Esophagus squamous epithelium (tissue), 5 donors: ENCODE measurements around the gene FNDC3B. TPM values are rescaled to one million over a fixed set of nuclear protein-coding genes. Genes with fewer than 3 reads are reported as not detected.

Source experiments
- DNase-seq: peaks from one replicate; lab custom pipeline; 2025; lab: John Stamatoyannopoulos, UW
- H3K27ac ChIP-seq, 4 donors: fragments of 200-600 bp; sonication (generic); one replicate each; pipeline ENCODE4 v1.5.1; 2016 to 2019; ENCODE audit warnings: mild to moderate bottlenecking in 1 of 4
- H3K27me3 ChIP-seq, 4 donors: fragments of 200-600 bp; sonication (generic); 1 replicate in 3 of 4; 2 replicates in 1 of 4; pipeline versions ENCODE4 v1.5.1 to v1.6.0; 2017 to 2021; ENCODE audit warnings: antibody characterized with exemption in 1 of 4
- H3K36me3 ChIP-seq, 3 donors: fragments of 200-600 bp; sonication (generic); one replicate each; pipeline ENCODE4 v1.5.1; 2016 to 2019
- H3K4me1 ChIP-seq, 3 donors: fragments of 200-600 bp; sonication (generic); one replicate each; pipeline ENCODE4 v1.5.1; 2017 to 2019
- H3K4me3 ChIP-seq, 4 donors: fragments of 200-600 bp; sonication (generic); 1 replicate in 3 of 4; 2 replicates in 1 of 4; pipeline ENCODE4 v1.5.1; 2016 to 2019; ENCODE audit warnings: mild to moderate bottlenecking in 2 of 4, moderate library complexity in 1 of 4
- H3K9me3 ChIP-seq, 3 donors: fragments of 200-600 bp; sonication (generic); one replicate each; pipeline ENCODE4 v1.5.1; 2016 to 2019
- POLR2A ChIP-seq, 4 donors: fragments of 450-650 bp; IDR thresholded peaks; one replicate each; pipeline ENCODE4 v1.6.1; 2017; ENCODE audit warnings: antibody characterized with exemption in 4 of 4, mild to moderate bottlenecking in 4 of 4, moderate library complexity in 3 of 4
- WGBS, 2 donors: methylation state at CpG; one replicate each; pipeline ENCODE4 v1.1.5; 2018; 5-methylcytosine and 5-hydroxymethylcytosine counted together
- intact Hi-C: fragments of 100-400 bp; cut with DNase I; formaldehyde crosslinking; loops from one replicate; pipeline ENCODE4 v1.15.0; 2022
- total RNA-seq, 4 donors: library from RNA; depleted of rRNA; stranded (reverse); fragments of >200 nt; gene quantifications; one replicate each; pipeline ENCODE4 v1.1.0, GENCODE V29; 2016
- TF ChIP-seq, protein P1 (sequence below), 6 experiments: fragments of 450-650 bp in 4 of 6; fragments of 200-600 bp in 2 of 6; sonication (generic) in 2 of 6; IDR thresholded peaks; one replicate each; pipeline ENCODE4 v1.5.1; 2016 to 2019; ENCODE audit warnings: antibody characterized with exemption in 6 of 6, mild to moderate bottlenecking in 4 of 6, moderate library complexity in 4 of 6
- donor health status: DM: yes; HTN: yes; CAD: no.

Gene FNDC3B
- total RNA-seq, 4 donors from 2014 or later = 7.7 to 44.3 (median 20.4) TPM

DNA sequence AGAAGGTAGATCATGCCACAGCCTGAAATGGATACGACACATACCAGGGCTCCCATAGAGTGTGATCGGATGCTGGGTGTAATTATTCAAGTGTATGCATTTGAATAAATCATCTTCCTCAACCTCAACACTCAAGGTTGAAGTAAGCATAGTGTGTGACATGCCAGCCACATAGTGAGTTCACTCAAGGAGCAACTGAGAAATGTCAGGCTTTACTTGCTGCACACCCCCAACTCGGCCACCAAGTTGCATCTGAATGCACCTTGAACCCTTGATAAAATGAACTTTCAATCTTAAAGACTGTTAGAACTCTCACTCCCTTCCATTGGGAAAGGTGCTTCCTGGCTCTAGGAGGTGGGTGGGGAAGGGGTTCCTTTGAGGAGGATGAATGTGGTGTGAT, 287.6 kb downstream of the FNDC3B start:
- intact Hi-C loops = no loop called here
- DNase-seq = no peak
- no peaks in the 10 kb centered on the region for H3K27me3 ChIP-seq
- H3K36me3 ChIP-seq = peaks cover 5 to 62% (median 8%) of the 10 kb centered on the region in 3 donors
- H3K4me1 ChIP-seq = peaks cover 6 to 21% (median 17%) of the 10 kb centered on the region in 3 donors
- H3K4me3 ChIP-seq = no peak overlapping the region
- 87 to 93% methylated on average over 2 to 3 of the region's 3 CpGs for WGBS, 2 donors
- no peak overlapping the region for H3K27ac ChIP-seq
- no peak for TF ChIP-seq POLR2A (IDR thresholded peaks at IDR 0.05)
- TF ChIP-seq, protein P1, sequence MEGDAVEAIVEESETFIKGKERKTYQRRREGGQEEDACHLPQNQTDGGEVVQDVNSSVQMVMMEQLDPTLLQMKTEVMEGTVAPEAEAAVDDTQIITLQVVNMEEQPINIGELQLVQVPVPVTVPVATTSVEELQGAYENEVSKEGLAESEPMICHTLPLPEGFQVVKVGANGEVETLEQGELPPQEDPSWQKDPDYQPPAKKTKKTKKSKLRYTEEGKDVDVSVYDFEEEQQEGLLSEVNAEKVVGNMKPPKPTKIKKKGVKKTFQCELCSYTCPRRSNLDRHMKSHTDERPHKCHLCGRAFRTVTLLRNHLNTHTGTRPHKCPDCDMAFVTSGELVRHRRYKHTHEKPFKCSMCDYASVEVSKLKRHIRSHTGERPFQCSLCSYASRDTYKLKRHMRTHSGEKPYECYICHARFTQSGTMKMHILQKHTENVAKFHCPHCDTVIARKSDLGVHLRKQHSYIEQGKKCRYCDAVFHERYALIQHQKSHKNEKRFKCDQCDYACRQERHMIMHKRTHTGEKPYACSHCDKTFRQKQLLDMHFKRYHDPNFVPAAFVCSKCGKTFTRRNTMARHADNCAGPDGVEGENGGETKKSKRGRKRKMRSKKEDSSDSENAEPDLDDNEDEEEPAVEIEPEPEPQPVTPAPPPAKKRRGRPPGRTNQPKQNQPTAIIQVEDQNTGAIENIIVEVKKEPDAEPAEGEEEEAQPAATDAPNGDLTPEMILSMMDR (IDR thresholded peaks at IDR 0.05) = no peak
- H3K9me3 ChIP-seq = no peaks in the 10 kb centered on the region

GRCh38 chr3:172328282-172328681, 288.9 kb downstream of the FNDC3B start:
- WGBS, 2 donors = 92 to 98% methylated on average over 4 of the region's 4 CpGs
- TF ChIP-seq POLR2A (IDR thresholded peaks at IDR 0.05) = no peak
- TF ChIP-seq, protein P1 (IDR thresholded peaks at IDR 0.05) = no peak
- Histone ChIP-seq H3K27me3 (no peaks in the 10 kb centered on the region), H3K36me3 (peaks cover 3 to 68% (median 8%) of the 10 kb centered on the region in 3 donors), H3K27ac (no peak overlapping the region), H3K4me3 (no peak overlapping the region), H3K4me1 (peaks cover 6 to 26% (median 15%) of the 10 kb centered on the region in 3 donors), H3K9me3 (no peaks in the 10 kb centered on the region)
- intact Hi-C loops = no loop called here
- DNase-seq = no peak

- Histone ChIP-seq H3K4me1 (peaks cover 2 to 18% (median 7%) of the 10 kb centered on the region in 3 donors), H3K36me3 (peaks cover 3 to 74% (median 8%) of the 10 kb centered on the region in 3 donors), H3K27ac (no peak overlapping the region), H3K4me3 (no peak overlapping the region), H3K9me3 (no peaks in the 10 kb centered on the region), H3K27me3 (no peaks in the 10 kb centered on the region)
- 75 to 95% methylated on average over 2 of the region's 2 CpGs for WGBS, 2 donors
- no peak for DNase-seq
- intact Hi-C loops = no loop called here
- no peak for TF ChIP-seq POLR2A (IDR thresholded peaks at IDR 0.05)
- TF ChIP-seq, protein P1 (IDR thresholded peaks at IDR 0.05) = no peak
Measured at GRCh38 chr3:172329070-172329469, 289.7 kb downstream of the FNDC3B start.

DNA sequence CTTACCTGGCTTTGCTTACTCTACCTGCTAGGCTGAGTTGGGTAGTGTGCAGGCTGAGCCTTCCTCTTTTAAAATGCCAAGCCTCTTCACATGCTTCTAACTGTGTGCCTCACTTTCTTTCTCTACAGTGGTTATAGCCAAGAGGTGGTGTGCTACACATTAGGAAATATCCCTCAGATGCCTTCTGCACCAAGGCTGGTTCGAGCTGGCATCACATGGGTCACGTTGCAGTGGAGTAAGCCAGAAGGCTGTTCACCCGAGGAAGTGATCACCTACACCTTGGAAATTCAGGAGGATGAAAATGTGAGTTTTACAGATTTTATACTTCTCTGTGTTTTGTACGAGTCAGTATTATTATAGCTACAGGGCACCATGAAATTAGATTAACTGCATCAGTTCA, 291.0 kb downstream of the FNDC3B start:
- DNase-seq = no peak
- no peaks in the 10 kb centered on the region for H3K9me3 ChIP-seq
- no peaks in the 10 kb centered on the region for H3K27me3 ChIP-seq
- WGBS, 2 donors = 81 to 92% methylated on average over 4 of the region's 4 CpGs
- H3K36me3 ChIP-seq = peaks cover 3 to 68% (median 8%) of the 10 kb centered on the region in 3 donors
- peaks cover 0 to 17% (median 3%) of the 10 kb centered on the region in 3 donors for H3K4me1 ChIP-seq
- intact Hi-C loops = no loop called here
- no peak overlapping the region for H3K4me3 ChIP-seq
- H3K27ac ChIP-seq = no peak overlapping the region
- TF ChIP-seq POLR2A (IDR thresholded peaks at IDR 0.05) = no peak

GRCh38 chr3:172332256-172333041, 293.1 kb downstream of the FNDC3B start:
- intact Hi-C loops = no loop called here
- no peaks in the 10 kb centered on the region for H3K27me3 ChIP-seq
- H3K9me3 ChIP-seq = no peaks in the 10 kb centered on the region
- H3K4me1 ChIP-seq = peaks cover 0 to 17% (median 3%) of the 10 kb centered on the region in 3 donors
- 41 to 48% methylated on average over 2 of the region's 2 CpGs for WGBS, 2 donors
- no peak for DNase-seq
- peaks cover 3 to 77% (median 8%) of the 10 kb centered on the region in 3 donors for H3K36me3 ChIP-seq
- H3K27ac ChIP-seq = no peak overlapping the region
- H3K4me3 ChIP-seq = no peak overlapping the region
- TF ChIP-seq POLR2A (IDR thresholded peaks at IDR 0.05) = no peak
- TF ChIP-seq, protein P1 (IDR thresholded peaks at IDR 0.05) = peak; percentile 51 to 88 (median 86)
